ENCODE measurements around the gene HFM1.

The HFM1 gene

DNA sequence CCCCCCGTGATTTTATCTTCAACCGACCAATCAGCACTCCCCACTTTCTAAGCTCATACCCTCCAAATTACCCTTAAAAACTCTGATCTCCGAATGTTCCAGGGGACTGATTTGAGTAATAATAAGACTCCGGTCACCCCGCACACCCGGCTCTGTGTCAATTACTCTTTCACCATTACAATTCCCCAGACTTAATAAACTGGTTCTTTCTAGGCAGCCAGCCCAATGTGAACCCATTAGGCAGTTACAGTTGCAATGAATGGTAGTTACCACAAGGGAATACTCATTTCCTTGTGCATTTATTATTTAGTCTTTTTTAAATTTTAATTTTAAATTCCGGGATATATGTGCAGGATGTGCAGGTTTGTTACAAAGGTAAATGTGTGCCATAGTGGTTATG lies 177.9 kb downstream of the HFM1 start:
- DNase-seq, result no peak

GRCh38 chr1:91224878-91225277 lies 179.8 kb downstream of the HFM1 start:
- no peak for DNase-seq

DNA sequence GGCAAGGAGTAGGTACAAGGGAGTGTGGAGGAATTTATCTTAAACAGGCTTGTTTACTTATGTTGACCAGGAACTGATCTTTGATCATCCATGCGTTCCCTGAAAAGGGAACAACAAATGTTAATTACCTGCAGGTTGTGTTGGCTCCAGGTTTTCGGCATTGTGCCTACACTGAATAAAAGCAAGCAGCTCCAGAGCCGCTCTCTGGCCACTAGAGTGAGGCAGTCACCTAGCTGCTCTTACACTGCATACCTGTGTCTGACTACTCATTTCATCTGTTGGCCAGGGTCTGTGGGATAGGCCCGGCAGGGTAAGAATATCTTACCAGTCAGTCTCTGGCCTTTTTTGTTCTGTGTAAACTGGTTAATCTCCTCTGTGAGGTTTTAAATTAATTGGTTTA lies 183.6 kb downstream of the HFM1 start:
- DNase-seq, result no peak

DNA sequence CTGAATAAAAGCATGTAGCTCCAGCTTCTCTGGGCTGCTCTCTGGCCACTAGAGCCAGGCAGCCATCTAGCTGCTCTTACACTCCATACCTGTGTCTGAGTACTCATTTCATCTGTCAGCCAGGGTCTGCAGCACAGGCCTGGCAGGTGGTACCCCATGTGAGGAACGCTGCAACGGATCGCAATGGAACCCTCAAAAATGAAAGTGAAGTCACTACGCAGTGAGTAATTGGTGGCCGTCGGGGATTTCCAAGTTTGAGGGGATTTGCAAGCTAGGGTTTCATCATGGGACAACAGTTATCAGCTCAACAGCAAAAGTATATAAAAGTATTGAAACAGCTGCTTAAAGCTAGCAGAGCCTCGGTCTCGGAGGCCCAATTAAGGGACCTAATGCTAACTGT lies 186.7 kb downstream of the HFM1 start:
- DNase-seq, result no peak

Measured in inflammatory macrophage treated with lipopolysaccharide for 1 hour (primary cell).